H9 (cell line): ENCODE data around the gene SURF1. TPM values are rescaled to one million over a fixed set of nuclear protein-coding genes. Genes with fewer than 3 reads are reported as not detected.

Experiments
- DNase-seq: peaks from one replicate; pipeline ENCODE4 v3.0.0-alpha.2; 2017
- H2AFZ ChIP-seq: one replicate; pipeline ENCODE4 v1.6.1; 2013; ENCODE audit warnings: mild to moderate bottlenecking, low read length, control low read depth, moderate library complexity
- H2AK5ac ChIP-seq: 2 replicates; pipeline ENCODE4 v1.6.1; 2013; ENCODE audit warnings: low read length, control low read depth, mixed read lengths; ENCODE audit not compliant: insufficient read length
- H2BK120ac ChIP-seq: one replicate; pipeline ENCODE4 v1.6.1; 2013; ENCODE audit warnings: low read depth, mild to moderate bottlenecking, low read length, control low read depth, inconsistent platforms; ENCODE audit not compliant: poor library complexity, severe bottlenecking
- H2BK12ac ChIP-seq: 2 replicates; pipeline ENCODE4 v1.6.1; 2013; ENCODE audit warnings: low read length, control low read depth, mixed read lengths, low read depth; ENCODE audit not compliant: insufficient read length
- H2BK15ac ChIP-seq: 2 replicates; pipeline ENCODE4 v1.6.1; 2013; ENCODE audit warnings: low read depth, low read length, control low read depth
- H2BK20ac ChIP-seq: one replicate; pipeline ENCODE4 v1.6.1; 2013; ENCODE audit warnings: low read depth, mild to moderate bottlenecking, low read length, control low read depth, inconsistent platforms; ENCODE audit not compliant: poor library complexity, severe bottlenecking
- H2BK5ac ChIP-seq: 2 replicates; pipeline ENCODE4 v1.6.1; 2013; ENCODE audit warnings: low read length, control low read depth, mixed read lengths; ENCODE audit not compliant: insufficient read length
- H3K14ac ChIP-seq: 2 replicates; pipeline ENCODE4 v1.6.1; 2013; ENCODE audit warnings: low read length, control low read depth; ENCODE audit not compliant: insufficient read depth
- H3K18ac ChIP-seq: 2 replicates; pipeline ENCODE4 v1.6.1; 2013; ENCODE audit warnings: low read depth, mild to moderate bottlenecking, mixed read lengths, low read length, control low read depth; ENCODE audit not compliant: insufficient read length
- H3K23ac ChIP-seq: 2 replicates; pipeline ENCODE4 v1.6.1; 2013; ENCODE audit warnings: low read length, control low read depth, mixed read lengths, low read depth; ENCODE audit not compliant: insufficient read length
- H3K23me2 ChIP-seq: 2 replicates; pipeline ENCODE4 v1.6.1; 2013; ENCODE audit warnings: low read depth, mild to moderate bottlenecking, mixed read lengths, low read length, control low read depth; ENCODE audit not compliant: insufficient read length, poor library complexity, severe bottlenecking
- H3K27ac ChIP-seq: 2 replicates; pipeline ENCODE4 v1.5.1; 2013; ENCODE audit warnings: low read length, control low read depth, mixed read lengths, low read depth; ENCODE audit not compliant: insufficient read length
- H3K27me3 ChIP-seq: 2 replicates; pipeline ENCODE4 v1.6.1; 2013; ENCODE audit warnings: low read length, control low read depth, inconsistent platforms; ENCODE audit not compliant: insufficient read depth
- H3K4ac ChIP-seq: 2 replicates; pipeline ENCODE4 v1.6.1; 2013; ENCODE audit warnings: low read depth, mild to moderate bottlenecking, control low read depth, inconsistent platforms, low read length, moderate library complexity
- H3K4me1 ChIP-seq: 2 replicates; pipeline ENCODE4 v1.6.1; 2013; ENCODE audit warnings: low read length, control low read depth, inconsistent platforms; ENCODE audit not compliant: insufficient read depth
- H3K4me2 ChIP-seq: 2 replicates; pipeline ENCODE4 v1.6.1; 2013; ENCODE audit warnings: low read length, control low read depth, mixed read lengths; ENCODE audit not compliant: insufficient read length, insufficient read depth
- H3K56ac ChIP-seq: 2 replicates; pipeline ENCODE4 v1.6.1; 2013; ENCODE audit warnings: low read depth, mild to moderate bottlenecking, mixed read lengths, low read length, control low read depth; ENCODE audit not compliant: insufficient read length
- H3K79me1 ChIP-seq: 2 replicates; pipeline ENCODE4 v1.6.1; 2013; ENCODE audit warnings: low read depth, mild to moderate bottlenecking, moderate library complexity, low read length, control low read depth, inconsistent platforms; ENCODE audit not compliant: insufficient read depth, poor library complexity, severe bottlenecking
- H3K79me2 ChIP-seq: 2 replicates; pipeline ENCODE4 v1.6.1; 2013; ENCODE audit warnings: low read length, control low read depth, inconsistent platforms; ENCODE audit not compliant: insufficient read depth
- H3K9ac ChIP-seq: 2 replicates; pipeline ENCODE4 v1.6.1; 2013; ENCODE audit warnings: low read length, control low read depth, mixed read lengths; ENCODE audit not compliant: insufficient read length; ENCODE audit errors: extremely low read depth
- H3K9me3 ChIP-seq: one replicate; pipeline ENCODE4 v1.6.1; 2013; ENCODE audit warnings: low read depth, low read length, inconsistent platforms; ENCODE audit not compliant: control insufficient read depth
- H3T11ph ChIP-seq: one replicate; pipeline ENCODE4 v1.6.1; 2013; ENCODE audit warnings: mild to moderate bottlenecking, low read length, control low read depth, inconsistent platforms
- H4K20me1 ChIP-seq: one replicate; pipeline ENCODE4 v1.6.1; 2013; ENCODE audit not compliant: control insufficient read depth, insufficient read length, insufficient read depth
- H4K5ac ChIP-seq: 2 replicates; pipeline ENCODE4 v1.6.1; 2013; ENCODE audit warnings: low read depth, mild to moderate bottlenecking, mixed read lengths, low read length, control low read depth; ENCODE audit not compliant: insufficient read length
- H4K8ac ChIP-seq: replicated peaks from 2 replicates; pipeline ENCODE4 v1.6.1; 2013; ENCODE audit warnings: low read length, control low read depth, mixed read lengths, low read depth; ENCODE audit not compliant: insufficient read length
- H4K91ac ChIP-seq: 2 replicates; pipeline ENCODE4 v1.6.1; 2013; ENCODE audit warnings: low read depth, mild to moderate bottlenecking, moderate library complexity, mixed read lengths, low read length, control low read depth; ENCODE audit not compliant: insufficient read length
- H3K27ac Mint-ChIP-seq, 3 experiments: 2 replicates in 2 of 3; 3 replicates in 1 of 3; pipeline ENCODE4 v1.8.0; 2020 to 2021; ENCODE audit warnings: mixed read lengths in 3 of 3, mild to moderate bottlenecking in 1 of 3, moderate library complexity in 1 of 3
- H3K27me3 Mint-ChIP-seq: 2 replicates; pipeline ENCODE4 v1.8.0; 2021; ENCODE audit warnings: low read depth, mild to moderate bottlenecking, moderate library complexity, mixed read lengths
- H3K36me3 Mint-ChIP-seq, 3 experiments: 2 replicates in 2 of 3; 3 replicates in 1 of 3; pipeline ENCODE4 v1.8.0; 2020 to 2021; ENCODE audit warnings: low read depth in 3 of 3, mixed read lengths in 3 of 3; ENCODE audit not compliant: insufficient read depth in 1 of 3
- H3K4me1 Mint-ChIP-seq, 2 experiments: 2 replicates each; pipeline ENCODE4 v1.8.0; 2020; ENCODE audit warnings: mixed read lengths in 2 of 2
- H3K4me3 Mint-ChIP-seq, 2 experiments: 2 replicates in 1 of 2; 3 replicates in 1 of 2; pipeline ENCODE4 v1.8.0; 2020 to 2021; ENCODE audit warnings: mild to moderate bottlenecking in 2 of 2, mixed read lengths in 2 of 2, moderate library complexity in 1 of 2
- H3K9me3 Mint-ChIP-seq, 2 experiments: 2 replicates in 1 of 2; 3 replicates in 1 of 2; pipeline ENCODE4 v1.8.0; 2020; ENCODE audit warnings: mild to moderate bottlenecking in 2 of 2, mixed read lengths in 2 of 2, moderate library complexity in 1 of 2
- CTCF ChIP-seq: fragments of 200-600 bp; sonication (generic); conservative IDR thresholded peaks from 3 replicates; pipeline ENCODE4 v1.8.0; 2021; ENCODE audit warnings: antibody characterized with exemption, mild to moderate bottlenecking
- WGBS: extraction: QIAGEN DNeasy Blood & Tissue Kit; methylation state at CpG from one replicate; pipeline ENCODE4 v1.1.7; 2013; ENCODE audit warnings: missing lambda C conversion rate, low lambda C conversion rate, mixed read lengths; ENCODE audit not compliant: insufficient read length; ENCODE audit errors: extremely low coverage; 5-methylcytosine and 5-hydroxymethylcytosine counted together
- total RNA-seq: library from RNA; stranded (reverse); gene quantifications from 2 replicates; pipeline ENCODE4 v1.2.1, GENCODE V29; 2021

SURF1 gene
- total RNA-seq, 1 experiment from 2014 or later, result 43.3 TPM

GRCh38 chr9:133386338-133386737, 30.1 kb upstream of the SURF1 start:
- no peak overlapping the region for H3K4ac ChIP-seq
- H3K4me1 Mint-ChIP-seq, result no peaks in the 10 kb centered on the region
- no peak overlapping the region for H2BK12ac ChIP-seq
- no peak overlapping the region for H3K14ac ChIP-seq
- peaks cover 20% of the 10 kb centered on the region for H3K27me3 Mint-ChIP-seq
- no peak overlapping the region for H2BK5ac ChIP-seq
- H3K56ac ChIP-seq, result no peak overlapping the region
- no peak overlapping the region for H4K8ac ChIP-seq
- H3K4me1 ChIP-seq, result no peaks in the 10 kb centered on the region
- no peak overlapping the region for H3T11ph ChIP-seq
- WGBS, result no CpG with 5 or more reads among the region's 13 CpGs
- peaks cover 0 to 1% (median 0%) of the 10 kb centered on the region in 3 experiments; a peak in 1 of 7 replicates for H3K36me3 Mint-ChIP-seq
- no peak overlapping the region for H3K27ac Mint-ChIP-seq
- no peak overlapping the region for H3K18ac ChIP-seq
- H3K27me3 ChIP-seq, result no peaks in the 10 kb centered on the region
- H2AFZ ChIP-seq, result no peak overlapping the region
- H3K9me3 Mint-ChIP-seq, result peaks cover 8 to 13% of the 10 kb centered on the region in 2 experiments
- no peak overlapping the region for H4K91ac ChIP-seq
- H3K4me2 ChIP-seq, result no peak overlapping the region
- no peak for DNase-seq
- no peaks in the 10 kb centered on the region for H3K9me3 ChIP-seq
- no peak overlapping the region for H2BK20ac ChIP-seq
- H3K9ac ChIP-seq, result no peak overlapping the region
- no peak overlapping the region for H4K5ac ChIP-seq
- H2AK5ac ChIP-seq, result no peak overlapping the region
- H3K79me1 ChIP-seq, result no peaks in the 10 kb centered on the region
- no peaks in the 10 kb centered on the region for H3K23me2 ChIP-seq
- H3K4me3 Mint-ChIP-seq, result no peak overlapping the region
- no peak overlapping the region for H3K23ac ChIP-seq
- H4K20me1 ChIP-seq, result peaks cover 3% of the 10 kb centered on the region
- no peak overlapping the region for H3K27ac ChIP-seq
- no peak for TF ChIP-seq CTCF
- H2BK15ac ChIP-seq, result no peak overlapping the region
- no peak overlapping the region for H2BK120ac ChIP-seq
- H3K79me2 ChIP-seq, result no peaks in the 10 kb centered on the region
